WTC11 (cell line): ENCODE data around the gene EIF2S3. TPM values are rescaled to one million over a fixed set of nuclear protein-coding genes. Genes with fewer than 3 reads are reported as not detected.
"Not testable (repeated sequence)": the region's sequence is repeated elsewhere in the genome, so short reads cannot be mapped to it uniquely, and the experiment has no call there.

Source experiments
- ATAC-seq: fragments of 200-7000 bp; cut with Tn5 transposase; 2 replicates; pipeline ENCODE4 v1.10.0; 2021; ENCODE audit warnings: mild to moderate bottlenecking, moderate library complexity
- CTCF ChIA-PET: fragments of 300-600 bp; sonication (Branson Sonifier 250); formaldehyde crosslinking; loops from one replicate; lab custom pipeline; 2021; ENCODE audit warnings: antibody characterized with exemption; lab: Charles Lee
- POLR2A ChIA-PET: fragments of 350-600 bp; sonication (Branson Sonifier 250); formaldehyde crosslinking; loops from one replicate; lab custom pipeline; 2021; ENCODE audit warnings: antibody characterized with exemption; lab: Charles Lee
- DNase-seq: peaks from one replicate; pipeline ENCODE4 v3.0.0; 2021; ENCODE audit warnings: low spot score
- H3K27ac Mint-ChIP-seq: 2 replicates; pipeline ENCODE4 v1.8.0; 2021; ENCODE audit warnings: mixed read lengths
- H3K27me3 Mint-ChIP-seq: 2 replicates; pipeline ENCODE4 v1.8.0; 2021; ENCODE audit warnings: low read depth, mild to moderate bottlenecking, moderate library complexity, mixed read lengths
- H3K36me3 Mint-ChIP-seq: 2 replicates; pipeline ENCODE4 v1.8.0; 2021; ENCODE audit warnings: mixed read lengths
- H3K4me1 Mint-ChIP-seq: 2 replicates; pipeline ENCODE4 v1.8.0; 2022; ENCODE audit warnings: mixed read lengths
- H3K4me3 Mint-ChIP-seq: 2 replicates; pipeline ENCODE4 v1.8.0; 2021; ENCODE audit warnings: mild to moderate bottlenecking, moderate library complexity, mixed read lengths
- H3K9me3 Mint-ChIP-seq: 2 replicates; pipeline ENCODE4 v1.8.0; 2021; ENCODE audit warnings: mixed read lengths
- ZNF416 ChIP-seq: fragments of 250-450 bp; sonication (Bioruptor Pico); IDR thresholded peaks from 2 replicates; pipeline ENCODE4 v1.9.0; 2021; ENCODE audit warnings: mild to moderate bottlenecking, inconsistent platforms
- total RNA-seq: library from RNA; stranded (reverse); gene quantifications from 3 replicates; pipeline ENCODE4 v1.2.3, GENCODE V29; 2021
- TF ChIP-seq, protein P1 (sequence below): fragments of 250-450 bp; sonication (Bioruptor Pico); IDR thresholded peaks from 2 replicates; pipeline ENCODE4 v1.9.0; 2021; ENCODE audit warnings: mild to moderate bottlenecking
- TF ChIP-seq, protein P2 (sequence below): fragments of 250-450 bp; sonication (Bioruptor Pico); IDR thresholded peaks from 2 replicates; pipeline ENCODE4 v1.9.0; 2021; ENCODE audit warnings: mild to moderate bottlenecking, borderline replicate concordance
- TF ChIP-seq, protein P3 (sequence below): fragments of 250-450 bp; sonication (Bioruptor Pico); IDR thresholded peaks from 2 replicates; pipeline ENCODE4 v1.8.0; 2021; ENCODE audit warnings: mild to moderate bottlenecking
- TF ChIP-seq, protein P4 (sequence below): sonication (generic); formaldehyde crosslinking; IDR thresholded peaks from 2 replicates; pipeline ENCODE4 v1.8.1; 2023; ENCODE audit warnings: mild to moderate bottlenecking, missing genetic modification reagents
- TF ChIP-seq, protein P5 (sequence below): sonication (generic); formaldehyde crosslinking; IDR thresholded peaks from 2 replicates; pipeline ENCODE4 v1.8.1; 2023; ENCODE audit warnings: mild to moderate bottlenecking, missing genetic modification reagents

The EIF2S3 gene
- total RNA-seq, 1 experiment from 2014 or later, result 299 TPM

DNA sequence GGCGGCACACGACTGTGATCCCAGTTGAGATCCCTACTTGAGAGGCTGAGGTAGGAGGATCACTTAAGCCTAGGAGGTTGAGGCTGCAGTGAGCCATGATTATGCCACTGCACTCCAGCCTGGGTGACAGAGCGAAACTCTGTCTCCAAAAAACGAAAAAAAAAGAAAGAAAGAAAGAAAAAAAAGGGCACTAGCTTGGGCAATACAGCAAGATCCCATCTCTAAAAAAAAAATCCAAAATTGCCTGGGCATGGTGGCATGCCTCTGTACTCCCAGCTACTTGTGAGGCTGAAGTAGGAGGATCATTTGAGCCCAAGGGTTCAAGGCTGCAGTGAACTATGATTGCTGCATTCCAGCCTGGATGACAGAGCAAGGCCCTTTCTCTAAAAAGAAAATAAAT, 17.0 kb upstream of the EIF2S3 start:
- ChIA-PET POLR2A (no interaction called here), CTCF (no interaction called here)
- TF ChIP-seq, protein P1, sequence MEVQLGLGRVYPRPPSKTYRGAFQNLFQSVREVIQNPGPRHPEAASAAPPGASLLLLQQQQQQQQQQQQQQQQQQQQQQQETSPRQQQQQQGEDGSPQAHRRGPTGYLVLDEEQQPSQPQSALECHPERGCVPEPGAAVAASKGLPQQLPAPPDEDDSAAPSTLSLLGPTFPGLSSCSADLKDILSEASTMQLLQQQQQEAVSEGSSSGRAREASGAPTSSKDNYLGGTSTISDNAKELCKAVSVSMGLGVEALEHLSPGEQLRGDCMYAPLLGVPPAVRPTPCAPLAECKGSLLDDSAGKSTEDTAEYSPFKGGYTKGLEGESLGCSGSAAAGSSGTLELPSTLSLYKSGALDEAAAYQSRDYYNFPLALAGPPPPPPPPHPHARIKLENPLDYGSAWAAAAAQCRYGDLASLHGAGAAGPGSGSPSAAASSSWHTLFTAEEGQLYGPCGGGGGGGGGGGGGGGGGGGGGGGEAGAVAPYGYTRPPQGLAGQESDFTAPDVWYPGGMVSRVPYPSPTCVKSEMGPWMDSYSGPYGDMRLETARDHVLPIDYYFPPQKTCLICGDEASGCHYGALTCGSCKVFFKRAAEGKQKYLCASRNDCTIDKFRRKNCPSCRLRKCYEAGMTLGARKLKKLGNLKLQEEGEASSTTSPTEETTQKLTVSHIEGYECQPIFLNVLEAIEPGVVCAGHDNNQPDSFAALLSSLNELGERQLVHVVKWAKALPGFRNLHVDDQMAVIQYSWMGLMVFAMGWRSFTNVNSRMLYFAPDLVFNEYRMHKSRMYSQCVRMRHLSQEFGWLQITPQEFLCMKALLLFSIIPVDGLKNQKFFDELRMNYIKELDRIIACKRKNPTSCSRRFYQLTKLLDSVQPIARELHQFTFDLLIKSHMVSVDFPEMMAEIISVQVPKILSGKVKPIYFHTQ (CRISPR knock-in tag), result no peak
- H3K27me3 Mint-ChIP-seq, result no peaks in the 10 kb centered on the region
- H3K36me3 Mint-ChIP-seq, result no peaks in the 10 kb centered on the region
- H3K4me1 Mint-ChIP-seq, result no peaks in the 10 kb centered on the region
- no peaks in the 10 kb centered on the region for H3K9me3 Mint-ChIP-seq
- ATAC-seq, result no peak
- no peak overlapping the region for H3K27ac Mint-ChIP-seq
- DNase-seq, result no peak
- no peak overlapping the region for H3K4me3 Mint-ChIP-seq

DNA sequence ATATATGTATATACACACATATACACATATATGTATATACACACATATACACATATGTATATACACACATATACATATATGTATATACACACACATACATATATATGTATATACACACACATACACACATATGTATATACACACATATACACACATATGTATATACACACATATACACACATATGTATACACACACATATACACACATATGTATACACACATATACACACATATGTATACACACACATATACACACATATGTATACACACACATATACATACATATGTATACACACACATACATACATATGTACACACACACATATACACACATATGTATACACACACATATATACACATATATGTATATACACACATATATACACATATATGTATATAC, 8.7 kb upstream of the EIF2S3 start:
- H3K27ac Mint-ChIP-seq, CTCF ChIA-PET, ATAC-seq, H3K36me3 Mint-ChIP-seq, H3K9me3 Mint-ChIP-seq, DNase-seq, POLR2A ChIA-PET, H3K4me3 Mint-ChIP-seq, H3K4me1 Mint-ChIP-seq, H3K27me3 Mint-ChIP-seq: not testable (repeated sequence)

DNA sequence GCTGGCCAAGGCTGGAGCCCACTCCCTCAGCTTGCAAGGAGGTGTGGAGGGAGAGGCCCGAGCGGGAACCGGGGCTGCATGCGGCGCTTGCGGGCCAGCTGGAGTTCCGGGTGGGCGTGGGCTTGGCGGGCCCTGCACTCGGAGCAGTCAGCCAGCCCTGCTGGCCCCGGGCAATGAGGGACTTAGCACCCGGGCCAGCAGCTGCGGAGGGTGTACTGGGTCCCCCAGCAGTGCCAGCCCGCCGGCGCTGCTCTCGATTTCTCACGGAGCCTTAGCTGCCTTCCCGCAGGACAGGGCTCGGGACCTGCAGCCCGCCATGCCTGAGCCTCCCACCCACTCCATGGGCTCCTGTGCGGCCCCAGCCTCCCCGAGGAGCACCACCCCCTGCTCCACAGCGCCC, 5.1 kb upstream of the EIF2S3 start:
- H3K9me3 Mint-ChIP-seq, CTCF ChIA-PET, POLR2A ChIA-PET: not testable (repeated sequence)

DNA sequence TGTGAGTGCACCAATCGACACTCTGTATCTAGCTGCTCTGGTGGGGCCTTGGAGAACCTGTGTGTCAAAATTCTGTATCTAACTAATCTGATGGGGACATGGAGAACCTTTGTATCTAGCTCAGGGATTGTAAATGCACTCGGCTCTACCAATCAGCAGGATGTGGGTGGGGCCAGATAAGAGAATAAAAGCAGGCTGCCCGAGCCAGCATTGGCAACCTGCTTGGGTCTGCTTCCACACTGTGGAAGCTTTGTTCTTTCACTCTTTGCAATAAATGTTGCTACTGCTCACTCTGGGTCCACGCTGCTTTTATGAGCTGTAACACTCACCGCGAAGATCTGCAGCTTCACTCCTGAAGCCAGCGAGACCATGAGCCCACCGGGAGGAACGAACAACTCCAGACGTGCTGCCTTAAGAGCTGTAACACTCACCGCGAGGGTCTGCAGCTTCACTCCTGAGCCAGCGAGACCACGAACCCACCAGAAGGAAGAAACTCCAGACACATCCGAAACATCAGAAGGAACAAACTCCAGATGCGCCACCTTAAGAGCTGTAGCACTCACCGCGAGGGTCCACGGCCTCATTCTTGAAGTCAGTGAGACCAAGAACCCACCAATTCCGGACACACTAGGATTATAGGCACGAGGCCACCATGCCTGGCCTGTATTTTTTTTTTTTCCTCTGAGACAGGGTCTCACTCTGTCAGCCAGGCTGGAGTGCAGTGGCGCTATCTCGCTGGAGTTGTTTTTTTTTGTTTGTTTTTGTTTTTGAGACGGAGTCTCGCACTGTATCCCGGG, 4.0 kb upstream of the EIF2S3 start:
- CTCF ChIA-PET, H3K4me1 Mint-ChIP-seq, H3K27me3 Mint-ChIP-seq, POLR2A ChIA-PET, H3K9me3 Mint-ChIP-seq, DNase-seq, ATAC-seq, H3K4me3 Mint-ChIP-seq, H3K36me3 Mint-ChIP-seq: not testable (repeated sequence)
- H3K27ac Mint-ChIP-seq, result peak overlapping the region; percentile 37; the same call in 1 of the 2 replicates

More for the DNA sequence above, 5.1 kb upstream of the EIF2S3 start:
- not testable (repeated sequence) for H3K4me3 Mint-ChIP-seq, H3K27ac Mint-ChIP-seq, DNase-seq, H3K4me1 Mint-ChIP-seq, ATAC-seq, H3K27me3 Mint-ChIP-seq, H3K36me3 Mint-ChIP-seq

DNA sequence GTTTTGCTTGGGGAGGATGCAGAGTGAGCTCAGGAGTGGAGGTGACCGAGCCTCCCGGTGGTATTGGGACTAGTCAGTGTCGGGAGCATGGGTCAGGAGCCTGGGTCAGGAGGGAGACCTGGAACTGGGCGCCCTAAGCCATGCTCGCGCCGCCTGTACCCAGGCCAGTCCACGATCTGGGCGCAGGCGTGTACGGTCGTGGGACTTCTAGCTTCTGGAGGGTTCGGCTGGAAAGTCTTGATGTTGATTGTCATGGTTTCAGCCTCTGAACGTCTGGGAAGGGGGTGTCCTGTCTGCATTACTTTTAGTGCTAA, 244 bp downstream of the EIF2S3 start:
- no peak overlapping the region for H3K27ac Mint-ChIP-seq
- POLR2A ChIA-PET, result interaction anchor here (0.6 to 3.2 kb wide), 7 partner anchors 9 to 148 kb away, joined by 3 to 18 read pairs (median 6); partner anchors contain the start of gene KLHL15

More for the DNA sequence above, 244 bp downstream of the EIF2S3 start:
- Mint-ChIP-seq H3K4me1 (no peaks in the 10 kb centered on the region), H3K27me3 (no peaks in the 10 kb centered on the region), H3K36me3 (peaks cover 25% of the 10 kb centered on the region), H3K4me3 (no peak overlapping the region), H3K9me3 (no peaks in the 10 kb centered on the region)
- CTCF ChIA-PET, result interaction anchor here (0.7 to 3.1 kb wide), 14 partner anchors 13 to 1089 kb away, joined by 3 to 48 read pairs (median 6); partner anchors contain the start of genes APOO and CXorf58
- ATAC-seq (peak; percentile 5; the same call in 1 of the 2 replicates), DNase-seq (no peak)
- TF ChIP-seq, protein P2, sequence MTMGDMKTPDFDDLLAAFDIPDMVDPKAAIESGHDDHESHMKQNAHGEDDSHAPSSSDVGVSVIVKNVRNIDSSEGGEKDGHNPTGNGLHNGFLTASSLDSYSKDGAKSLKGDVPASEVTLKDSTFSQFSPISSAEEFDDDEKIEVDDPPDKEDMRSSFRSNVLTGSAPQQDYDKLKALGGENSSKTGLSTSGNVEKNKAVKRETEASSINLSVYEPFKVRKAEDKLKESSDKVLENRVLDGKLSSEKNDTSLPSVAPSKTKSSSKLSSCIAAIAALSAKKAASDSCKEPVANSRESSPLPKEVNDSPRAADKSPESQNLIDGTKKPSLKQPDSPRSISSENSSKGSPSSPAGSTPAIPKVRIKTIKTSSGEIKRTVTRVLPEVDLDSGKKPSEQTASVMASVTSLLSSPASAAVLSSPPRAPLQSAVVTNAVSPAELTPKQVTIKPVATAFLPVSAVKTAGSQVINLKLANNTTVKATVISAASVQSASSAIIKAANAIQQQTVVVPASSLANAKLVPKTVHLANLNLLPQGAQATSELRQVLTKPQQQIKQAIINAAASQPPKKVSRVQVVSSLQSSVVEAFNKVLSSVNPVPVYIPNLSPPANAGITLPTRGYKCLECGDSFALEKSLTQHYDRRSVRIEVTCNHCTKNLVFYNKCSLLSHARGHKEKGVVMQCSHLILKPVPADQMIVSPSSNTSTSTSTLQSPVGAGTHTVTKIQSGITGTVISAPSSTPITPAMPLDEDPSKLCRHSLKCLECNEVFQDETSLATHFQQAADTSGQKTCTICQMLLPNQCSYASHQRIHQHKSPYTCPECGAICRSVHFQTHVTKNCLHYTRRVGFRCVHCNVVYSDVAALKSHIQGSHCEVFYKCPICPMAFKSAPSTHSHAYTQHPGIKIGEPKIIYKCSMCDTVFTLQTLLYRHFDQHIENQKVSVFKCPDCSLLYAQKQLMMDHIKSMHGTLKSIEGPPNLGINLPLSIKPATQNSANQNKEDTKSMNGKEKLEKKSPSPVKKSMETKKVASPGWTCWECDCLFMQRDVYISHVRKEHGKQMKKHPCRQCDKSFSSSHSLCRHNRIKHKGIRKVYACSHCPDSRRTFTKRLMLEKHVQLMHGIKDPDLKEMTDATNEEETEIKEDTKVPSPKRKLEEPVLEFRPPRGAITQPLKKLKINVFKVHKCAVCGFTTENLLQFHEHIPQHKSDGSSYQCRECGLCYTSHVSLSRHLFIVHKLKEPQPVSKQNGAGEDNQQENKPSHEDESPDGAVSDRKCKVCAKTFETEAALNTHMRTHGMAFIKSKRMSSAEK, result no peak
- TF ChIP-seq, protein P3, sequence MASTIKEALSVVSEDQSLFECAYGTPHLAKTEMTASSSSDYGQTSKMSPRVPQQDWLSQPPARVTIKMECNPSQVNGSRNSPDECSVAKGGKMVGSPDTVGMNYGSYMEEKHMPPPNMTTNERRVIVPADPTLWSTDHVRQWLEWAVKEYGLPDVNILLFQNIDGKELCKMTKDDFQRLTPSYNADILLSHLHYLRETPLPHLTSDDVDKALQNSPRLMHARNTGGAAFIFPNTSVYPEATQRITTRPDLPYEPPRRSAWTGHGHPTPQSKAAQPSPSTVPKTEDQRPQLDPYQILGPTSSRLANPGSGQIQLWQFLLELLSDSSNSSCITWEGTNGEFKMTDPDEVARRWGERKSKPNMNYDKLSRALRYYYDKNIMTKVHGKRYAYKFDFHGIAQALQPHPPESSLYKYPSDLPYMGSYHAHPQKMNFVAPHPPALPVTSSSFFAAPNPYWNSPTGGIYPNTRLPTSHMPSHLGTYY (CRISPR knock-in tag), result no peak
- TF ChIP-seq, protein P4, sequence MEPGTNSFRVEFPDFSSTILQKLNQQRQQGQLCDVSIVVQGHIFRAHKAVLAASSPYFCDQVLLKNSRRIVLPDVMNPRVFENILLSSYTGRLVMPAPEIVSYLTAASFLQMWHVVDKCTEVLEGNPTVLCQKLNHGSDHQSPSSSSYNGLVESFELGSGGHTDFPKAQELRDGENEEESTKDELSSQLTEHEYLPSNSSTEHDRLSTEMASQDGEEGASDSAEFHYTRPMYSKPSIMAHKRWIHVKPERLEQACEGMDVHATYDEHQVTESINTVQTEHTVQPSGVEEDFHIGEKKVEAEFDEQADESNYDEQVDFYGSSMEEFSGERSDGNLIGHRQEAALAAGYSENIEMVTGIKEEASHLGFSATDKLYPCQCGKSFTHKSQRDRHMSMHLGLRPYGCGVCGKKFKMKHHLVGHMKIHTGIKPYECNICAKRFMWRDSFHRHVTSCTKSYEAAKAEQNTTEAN (CRISPR knock-in tag), result 0 out of 2 replicates have a peak, but pooled peaks have one; percentile 35
- no peak for TF ChIP-seq ZNF416 (CRISPR knock-in tag)
- TF ChIP-seq, protein P5, sequence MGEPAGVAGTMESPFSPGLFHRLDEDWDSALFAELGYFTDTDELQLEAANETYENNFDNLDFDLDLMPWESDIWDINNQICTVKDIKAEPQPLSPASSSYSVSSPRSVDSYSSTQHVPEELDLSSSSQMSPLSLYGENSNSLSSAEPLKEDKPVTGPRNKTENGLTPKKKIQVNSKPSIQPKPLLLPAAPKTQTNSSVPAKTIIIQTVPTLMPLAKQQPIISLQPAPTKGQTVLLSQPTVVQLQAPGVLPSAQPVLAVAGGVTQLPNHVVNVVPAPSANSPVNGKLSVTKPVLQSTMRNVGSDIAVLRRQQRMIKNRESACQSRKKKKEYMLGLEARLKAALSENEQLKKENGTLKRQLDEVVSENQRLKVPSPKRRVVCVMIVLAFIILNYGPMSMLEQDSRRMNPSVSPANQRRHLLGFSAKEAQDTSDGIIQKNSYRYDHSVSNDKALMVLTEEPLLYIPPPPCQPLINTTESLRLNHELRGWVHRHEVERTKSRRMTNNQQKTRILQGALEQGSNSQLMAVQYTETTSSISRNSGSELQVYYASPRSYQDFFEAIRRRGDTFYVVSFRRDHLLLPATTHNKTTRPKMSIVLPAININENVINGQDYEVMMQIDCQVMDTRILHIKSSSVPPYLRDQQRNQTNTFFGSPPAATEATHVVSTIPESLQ (CRISPR knock-in tag), result no peak
